GM18507 (cell line): ENCODE measurements around the gene JMJD6.

Experiments used
- DNase-seq: peaks from one replicate; pipeline ENCODE4 v3.0.0; 2011; ENCODE audit warnings: low read depth; ENCODE audit not compliant: insufficient read length; ENCODE audit errors: extremely low spot score
- FAIRE-seq: peaks from 2 replicates; lab custom pipeline; 2011; peaks lifted over from hg19 to GRCh38; lab: Jason Lieb, UNC

JMJD6 gene

DNA sequence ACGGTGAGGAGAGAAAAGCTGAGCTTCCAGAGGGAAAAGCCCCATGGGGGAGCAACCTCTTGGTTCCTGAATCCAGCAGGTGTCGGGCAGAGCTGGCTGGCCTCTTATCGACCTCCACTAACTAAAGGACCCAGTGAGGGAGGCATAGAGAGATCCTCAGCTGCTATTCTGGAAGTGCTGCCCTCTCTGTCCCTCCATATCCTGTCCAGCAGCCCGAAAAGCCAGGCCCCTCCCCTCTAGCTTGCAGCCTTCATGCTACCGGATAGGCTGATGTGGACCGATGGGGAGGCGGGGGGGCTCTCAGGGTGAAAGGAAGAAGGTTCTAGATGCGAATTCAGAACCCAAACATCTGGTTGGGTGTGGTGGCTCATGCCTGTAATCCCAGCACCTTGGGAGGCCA lies 40.6 kb downstream of the JMJD6 start:
- DNase-seq = no peak
- no peak for FAIRE-seq

DNA sequence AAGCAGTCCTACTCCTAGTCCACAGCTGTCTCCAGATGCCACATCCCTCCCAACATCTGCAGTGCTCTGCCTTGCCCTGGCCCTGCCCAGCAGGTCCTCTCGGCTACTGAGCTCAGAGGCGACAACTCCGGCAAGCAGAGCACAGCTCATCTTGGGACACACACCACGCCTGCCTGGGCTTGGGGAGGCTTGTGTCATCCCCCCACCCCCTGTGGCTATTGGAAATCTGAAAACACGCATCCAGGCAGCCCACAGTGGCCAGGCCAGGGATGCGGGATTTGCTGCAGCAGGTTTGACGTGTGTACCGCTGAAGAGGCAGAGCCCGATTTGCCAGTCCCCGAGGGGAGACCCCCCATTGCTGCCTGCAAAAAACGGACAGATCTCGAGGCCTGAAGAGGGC lies 41.0 kb downstream of the JMJD6 start:
- FAIRE-seq = no peak
- DNase-seq = no peak

DNA sequence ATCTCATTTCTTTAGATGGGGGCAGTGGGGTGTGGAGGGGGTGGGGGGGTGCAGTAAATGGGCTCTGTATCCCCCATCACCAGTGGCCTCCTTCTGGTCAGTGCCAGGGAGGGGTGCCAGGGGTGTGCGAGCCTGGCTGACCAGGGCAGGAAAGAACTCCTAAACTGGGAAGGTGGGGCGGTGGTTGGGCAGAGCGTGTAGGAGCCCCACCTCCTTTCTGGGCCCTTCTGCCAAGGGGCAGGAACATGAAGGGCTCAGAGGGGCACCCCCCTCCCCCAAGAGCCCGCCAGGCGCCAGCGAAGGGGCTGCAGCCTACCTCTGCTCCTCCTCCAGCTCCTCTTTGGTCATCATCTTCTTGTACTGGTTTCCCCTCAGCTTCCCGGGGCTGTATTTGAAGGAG lies 41.6 kb downstream of the JMJD6 start:
- DNase-seq = no peak
- no peak for FAIRE-seq

DNA sequence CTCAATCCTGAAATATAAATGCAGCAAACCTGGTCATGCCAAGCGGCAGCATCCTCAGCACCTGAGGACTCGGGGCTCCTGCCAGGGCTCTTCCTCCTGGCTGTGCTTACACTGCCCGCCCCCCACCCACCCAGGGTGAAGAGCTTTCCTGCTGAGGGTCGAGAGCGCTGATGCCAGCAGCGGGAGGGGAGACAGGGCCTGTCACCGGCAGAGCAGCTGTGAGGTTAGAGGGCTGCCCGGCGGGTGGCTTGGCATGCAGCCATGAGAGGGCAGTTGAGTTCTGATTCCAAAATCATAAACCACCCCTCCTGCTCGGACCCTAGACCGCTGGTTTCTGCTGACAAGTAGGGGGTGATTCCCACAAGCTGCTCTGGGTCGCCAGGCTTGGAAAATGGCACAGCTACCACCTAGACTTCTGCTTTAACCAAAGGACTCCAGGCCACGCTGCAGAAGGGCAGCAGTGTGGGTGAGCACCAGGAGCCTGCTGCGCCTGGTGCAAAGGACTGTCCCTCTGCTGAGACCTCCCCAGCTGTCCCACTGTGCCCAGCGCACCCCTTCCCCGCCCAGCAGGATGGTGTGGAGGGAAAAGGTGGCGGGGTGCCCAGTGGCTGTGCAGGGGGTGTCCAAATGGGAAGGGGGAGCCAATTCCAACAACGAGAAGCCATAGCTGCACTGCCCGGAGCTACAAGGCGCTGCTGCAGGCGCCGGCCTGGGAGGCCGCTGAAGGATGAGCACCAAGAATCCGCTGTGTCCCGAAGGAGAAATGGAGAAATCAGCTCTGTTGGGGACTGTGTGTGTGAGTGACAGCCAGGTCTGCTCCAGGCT lies 42.3 kb downstream of the JMJD6 start:
- FAIRE-seq = no peak
- no peak for DNase-seq

DNA sequence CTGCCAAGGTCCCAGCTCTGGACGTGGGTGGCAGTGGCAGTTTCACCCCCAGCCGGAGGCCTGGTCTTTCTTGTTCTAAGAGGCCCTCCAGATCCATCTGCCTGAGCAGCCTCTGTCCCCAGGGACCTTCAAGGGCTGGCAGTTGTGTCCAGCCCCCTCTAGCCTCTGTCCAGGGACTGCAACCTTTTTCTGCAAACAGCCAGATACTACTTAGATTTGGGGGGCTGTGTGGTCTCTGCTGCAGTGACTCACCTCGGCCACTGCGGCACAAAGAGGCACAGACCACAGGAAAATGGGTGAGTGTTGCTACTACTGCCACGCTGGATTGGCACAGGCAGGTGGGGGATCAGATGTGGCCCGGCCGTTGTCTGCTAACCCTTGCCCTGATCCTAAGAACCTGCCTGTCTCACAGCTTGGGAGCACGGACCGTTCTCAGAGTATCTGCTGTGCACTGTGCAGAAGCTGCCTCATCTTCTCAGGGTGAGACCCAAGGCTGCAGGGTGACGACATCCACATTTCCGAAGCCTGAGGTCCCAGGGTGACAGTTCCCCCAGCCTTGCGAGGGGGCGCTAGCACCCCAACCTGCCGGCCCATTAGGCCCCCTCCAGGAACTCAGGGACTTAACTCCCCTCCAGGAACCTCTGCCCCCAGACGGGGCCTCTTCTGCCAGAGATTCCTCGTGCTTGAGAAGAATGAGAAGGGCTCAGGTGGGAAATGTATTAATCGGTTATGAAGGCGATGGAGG lies 43.2 kb downstream of the JMJD6 start:
- DNase-seq = no peak
- no peak for FAIRE-seq

DNA sequence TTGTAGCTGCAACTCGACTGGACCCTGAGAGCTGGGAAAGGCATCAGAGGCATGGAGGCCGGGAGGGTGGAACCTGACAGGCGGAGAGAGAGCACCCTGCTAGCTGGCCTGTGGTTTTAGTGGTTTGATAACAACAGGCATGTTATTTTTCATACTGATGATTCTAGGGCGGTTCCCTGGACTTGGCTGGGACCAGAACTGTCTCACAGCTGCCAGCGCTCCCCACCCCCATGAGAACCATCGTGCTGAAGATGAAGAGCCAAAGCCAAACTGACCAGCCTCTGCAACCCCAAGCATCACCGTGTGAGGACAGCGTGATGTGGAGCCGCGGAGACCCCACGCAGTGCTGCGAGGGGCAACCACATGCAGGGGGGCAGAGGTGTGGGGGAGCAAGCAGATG lies 44.1 kb downstream of the JMJD6 start:
- FAIRE-seq = no peak
- no peak for DNase-seq

DNA sequence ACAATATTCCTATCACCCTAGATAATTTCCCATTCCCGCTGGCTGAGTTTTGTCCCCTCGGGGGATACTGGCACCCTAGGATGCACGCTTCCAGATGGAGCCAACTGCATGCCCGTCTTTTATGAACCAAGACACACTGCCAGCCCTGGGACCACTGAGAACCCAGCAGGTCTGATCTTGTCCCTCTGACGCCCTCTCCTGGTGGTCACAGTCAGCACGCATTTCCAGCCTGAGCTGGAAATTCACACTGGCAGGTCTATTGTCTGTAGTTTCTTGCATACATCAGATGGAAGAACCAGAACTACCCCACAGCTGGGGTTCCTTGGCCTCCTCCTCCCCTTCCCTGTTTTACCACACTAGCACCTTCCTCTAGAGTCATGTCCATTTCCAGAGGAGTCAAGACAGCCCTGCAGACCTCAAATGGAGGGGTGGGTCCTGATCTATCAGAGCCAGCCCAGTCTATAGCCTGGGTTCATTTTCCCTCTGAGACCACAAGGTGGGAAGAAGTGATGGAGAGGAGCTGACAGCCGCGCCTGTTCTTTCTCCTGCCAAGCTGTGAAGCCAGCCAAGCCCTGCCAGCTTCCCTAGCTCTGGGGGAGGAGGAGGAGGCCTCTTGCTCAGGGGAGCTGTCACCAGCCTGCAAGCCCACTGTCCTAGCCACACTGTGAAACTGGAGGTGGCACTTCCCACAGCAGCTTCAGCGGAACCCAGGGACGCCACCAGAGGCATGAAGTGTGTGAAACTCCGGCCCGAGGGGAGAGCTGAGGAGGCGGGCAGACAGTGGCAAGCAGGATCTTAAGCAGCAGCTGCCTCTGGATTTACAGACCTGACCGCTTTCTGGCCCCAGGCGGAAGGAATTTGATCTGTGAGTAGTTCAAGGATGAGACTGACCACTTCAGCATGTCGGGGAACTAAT lies 44.9 kb downstream of the JMJD6 start:
- FAIRE-seq (peak; percentile 84), DNase-seq (peak; percentile 32)

DNA sequence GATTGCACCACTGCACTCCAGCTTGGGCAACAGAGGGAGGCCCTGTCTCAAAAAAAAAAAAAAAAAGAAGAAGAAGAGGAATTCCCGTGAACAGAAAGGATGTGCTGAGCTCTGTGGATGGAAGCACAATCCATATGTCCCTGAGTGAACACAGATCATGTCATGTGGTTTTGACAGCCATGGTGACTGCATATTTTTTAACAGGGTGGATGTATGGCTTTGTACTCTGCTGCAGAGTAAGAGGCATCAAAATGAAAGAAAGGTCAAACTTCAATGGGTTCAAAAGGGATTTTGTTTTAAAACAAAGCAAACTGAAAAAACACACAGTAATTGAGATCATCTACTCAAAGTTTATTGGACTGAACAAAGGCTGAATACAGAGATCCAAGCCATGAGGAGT lies 47.2 kb downstream of the JMJD6 start:
- FAIRE-seq (no peak), DNase-seq (no peak)

DNA sequence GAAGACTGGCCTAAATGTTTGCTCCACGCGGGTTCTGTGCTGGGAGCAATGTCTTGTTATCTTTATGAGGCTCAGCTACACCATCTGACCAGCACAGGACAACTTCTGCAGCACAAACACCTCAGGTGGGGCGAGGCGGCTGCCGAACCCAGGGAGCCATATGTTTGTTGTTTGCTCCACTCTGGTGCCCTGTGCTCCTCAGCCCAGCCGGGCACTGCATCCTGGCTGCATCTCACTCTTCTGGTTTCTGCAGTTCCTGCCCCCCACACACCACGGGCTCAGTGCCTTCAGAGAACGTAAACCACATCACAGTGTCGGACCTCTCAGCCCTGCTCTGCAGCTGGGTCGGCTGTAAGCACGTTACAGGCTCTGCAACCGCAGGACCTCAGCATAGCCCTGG lies 48.1 kb downstream of the JMJD6 start:
- DNase-seq (no peak), FAIRE-seq (no peak)

DNA sequence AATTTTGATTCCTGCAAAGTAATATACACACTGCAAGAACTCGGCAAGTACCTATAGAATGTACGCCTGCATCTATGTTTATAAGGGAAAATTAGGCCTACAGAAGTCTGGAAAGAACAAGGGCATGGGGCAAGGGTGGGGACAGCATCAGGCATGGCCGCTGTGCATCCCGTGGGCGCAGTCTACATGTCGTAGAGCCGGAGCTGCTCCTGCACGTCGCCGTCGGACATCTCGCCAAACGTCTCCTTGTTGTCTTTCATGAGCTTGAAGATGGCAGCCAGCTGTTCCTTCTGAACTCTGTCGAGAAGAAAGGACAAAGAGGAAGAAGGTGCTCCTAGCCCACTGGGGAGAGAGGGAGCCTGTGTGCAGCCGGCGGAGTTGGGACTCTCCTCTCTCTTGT lies 49.0 kb downstream of the JMJD6 start:
- FAIRE-seq (no peak), DNase-seq (no peak)

DNA sequence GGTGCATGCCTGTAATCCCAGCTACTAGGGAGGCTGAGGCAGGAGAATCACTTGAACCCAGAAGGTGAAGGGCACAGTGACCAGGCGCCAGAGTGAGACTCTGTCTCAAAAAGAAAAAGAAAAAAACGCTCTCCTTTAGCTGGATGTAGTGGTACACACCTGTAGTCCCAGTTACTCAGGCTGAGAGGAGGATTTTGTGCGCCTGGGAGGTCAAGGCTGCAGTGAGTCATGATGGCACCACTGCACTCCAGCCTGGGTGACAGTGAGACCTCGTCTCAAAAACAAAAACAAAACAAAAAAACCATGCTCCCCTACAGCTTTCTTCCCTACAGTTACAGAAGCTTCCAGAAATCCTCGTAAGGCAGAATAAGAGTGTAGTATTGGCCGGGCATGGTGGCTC lies 49.8 kb downstream of the JMJD6 start:
- DNase-seq (no peak), FAIRE-seq (no peak)

DNA sequence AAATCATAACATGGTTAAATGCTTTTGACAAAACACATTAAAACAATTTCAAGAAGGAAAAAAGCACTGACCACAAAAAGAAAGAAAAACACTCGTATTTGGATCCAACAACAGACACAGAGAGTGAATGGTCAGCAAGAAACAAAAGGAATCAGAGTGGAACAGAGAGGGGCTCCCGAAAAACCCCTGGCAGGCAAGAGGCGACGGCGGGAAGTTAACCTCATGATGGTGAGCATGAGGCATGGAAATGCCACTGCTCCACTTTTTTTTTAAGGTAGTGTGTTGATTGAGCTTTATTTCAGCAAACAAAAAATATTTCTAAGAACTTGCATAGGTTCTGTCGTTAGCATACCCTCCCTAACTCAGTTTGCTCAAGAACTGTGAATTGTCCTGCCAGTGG lies 50.8 kb downstream of the JMJD6 start:
- no peak for DNase-seq
- FAIRE-seq = no peak

DNA sequence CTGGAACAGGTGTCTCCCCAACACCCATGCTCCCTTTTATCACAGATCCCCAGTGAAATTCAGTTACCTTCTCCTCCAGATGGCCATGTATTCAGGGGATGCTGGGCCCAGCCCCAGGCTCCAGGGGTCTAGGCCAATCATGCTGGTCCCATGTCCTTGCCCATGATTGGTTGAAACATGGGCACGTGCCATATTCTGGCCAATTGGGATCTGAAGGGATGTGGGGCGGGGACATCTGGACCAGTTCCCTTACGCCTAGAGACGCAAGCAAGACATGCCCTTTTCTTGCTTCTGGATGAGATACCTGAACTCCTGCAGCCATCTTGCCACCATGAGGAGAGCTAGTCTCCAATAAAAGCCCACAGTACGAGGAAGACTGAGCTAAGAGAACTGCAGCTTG lies 51.8 kb downstream of the JMJD6 start:
- DNase-seq (no peak), FAIRE-seq (no peak)

DNA sequence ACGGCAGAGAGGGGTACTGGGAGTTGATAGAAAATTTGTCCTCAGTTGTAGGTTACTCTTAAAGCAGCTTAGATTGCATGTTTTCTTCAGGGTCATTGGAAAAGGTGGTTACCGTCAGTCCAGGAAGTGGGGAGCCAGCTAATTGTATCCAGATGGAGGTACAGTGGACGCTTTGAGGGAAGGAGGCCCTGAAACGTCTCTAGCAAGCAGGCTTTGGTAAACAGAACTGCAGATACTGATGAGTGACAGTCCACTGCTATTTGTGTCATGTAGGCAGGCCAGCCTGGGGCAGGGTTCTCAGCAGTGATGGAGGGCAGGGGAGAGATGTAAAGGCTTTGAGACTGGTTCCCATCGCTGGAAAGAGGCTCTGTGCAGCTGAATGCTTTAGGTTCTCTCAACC lies 52.7 kb downstream of the JMJD6 start:
- no peak for DNase-seq
- FAIRE-seq = no peak

DNA sequence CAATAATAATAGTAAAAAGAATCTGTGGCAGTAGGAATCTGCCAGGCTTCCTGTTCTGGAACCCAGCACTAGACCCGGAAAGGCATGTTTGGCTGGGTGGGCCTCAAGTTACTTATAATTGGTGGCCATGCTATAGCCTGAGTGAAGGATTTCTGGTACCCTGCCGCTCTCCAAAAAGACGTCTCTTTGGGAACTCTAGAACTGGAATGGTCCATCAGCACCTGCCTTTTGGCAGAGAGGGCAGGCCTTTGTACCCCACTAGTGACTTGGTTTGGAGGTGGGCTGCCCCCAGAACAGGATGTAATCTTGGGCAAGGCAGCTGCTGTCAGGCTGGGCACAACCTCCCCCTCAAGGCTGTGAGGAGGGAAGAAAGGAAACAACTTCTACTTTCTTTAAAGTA lies 53.5 kb downstream of the JMJD6 start:
- FAIRE-seq = no peak
- DNase-seq = no peak

DNA sequence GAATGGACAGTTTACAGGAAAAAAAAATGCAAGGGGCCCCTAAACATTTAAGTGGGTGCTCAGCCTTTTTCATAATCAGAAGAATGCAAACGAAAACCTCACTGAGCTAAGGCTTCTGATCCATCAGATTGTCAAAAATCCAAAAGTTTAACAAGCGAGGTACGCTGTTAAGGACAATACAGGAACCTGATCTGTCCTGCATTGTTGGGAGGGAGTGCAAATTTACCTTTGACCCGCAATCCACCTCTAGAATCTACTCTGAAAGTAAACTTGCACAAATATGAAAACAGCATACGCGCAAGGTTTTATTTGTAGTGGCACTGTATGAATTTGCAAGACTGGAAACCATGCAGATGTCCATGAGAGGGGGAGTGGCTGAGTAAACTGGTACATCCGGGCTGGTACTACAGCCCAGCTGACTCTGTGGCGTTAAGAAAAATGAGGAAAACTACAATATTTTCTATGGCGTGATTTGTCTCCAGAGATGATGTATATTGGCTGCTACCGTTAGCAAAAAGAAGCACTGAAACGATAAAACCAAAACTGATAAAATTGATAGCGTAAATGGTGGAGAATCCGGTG lies 54.0 kb downstream of the JMJD6 start:
- DNase-seq (no peak), FAIRE-seq (no peak)

DNA sequence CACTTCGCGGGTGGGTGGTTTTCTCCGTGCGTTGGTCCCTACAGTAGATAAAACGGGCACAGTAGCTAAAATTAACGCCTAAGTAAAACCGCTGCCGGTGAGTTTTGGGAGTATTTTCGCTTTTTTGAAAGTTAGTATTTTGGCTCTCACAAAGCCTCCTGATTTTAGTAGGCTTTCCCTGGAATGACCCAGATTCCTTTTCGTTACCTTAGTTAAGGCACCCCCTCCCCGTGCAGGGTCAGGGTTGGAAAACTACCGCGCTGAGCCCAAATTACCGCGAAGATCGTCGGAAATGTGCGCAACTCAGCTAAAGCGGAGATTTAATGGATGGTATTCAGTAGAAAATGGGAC lies 54.5 kb downstream of the JMJD6 start:
- FAIRE-seq (no peak), DNase-seq (no peak)

DNA sequence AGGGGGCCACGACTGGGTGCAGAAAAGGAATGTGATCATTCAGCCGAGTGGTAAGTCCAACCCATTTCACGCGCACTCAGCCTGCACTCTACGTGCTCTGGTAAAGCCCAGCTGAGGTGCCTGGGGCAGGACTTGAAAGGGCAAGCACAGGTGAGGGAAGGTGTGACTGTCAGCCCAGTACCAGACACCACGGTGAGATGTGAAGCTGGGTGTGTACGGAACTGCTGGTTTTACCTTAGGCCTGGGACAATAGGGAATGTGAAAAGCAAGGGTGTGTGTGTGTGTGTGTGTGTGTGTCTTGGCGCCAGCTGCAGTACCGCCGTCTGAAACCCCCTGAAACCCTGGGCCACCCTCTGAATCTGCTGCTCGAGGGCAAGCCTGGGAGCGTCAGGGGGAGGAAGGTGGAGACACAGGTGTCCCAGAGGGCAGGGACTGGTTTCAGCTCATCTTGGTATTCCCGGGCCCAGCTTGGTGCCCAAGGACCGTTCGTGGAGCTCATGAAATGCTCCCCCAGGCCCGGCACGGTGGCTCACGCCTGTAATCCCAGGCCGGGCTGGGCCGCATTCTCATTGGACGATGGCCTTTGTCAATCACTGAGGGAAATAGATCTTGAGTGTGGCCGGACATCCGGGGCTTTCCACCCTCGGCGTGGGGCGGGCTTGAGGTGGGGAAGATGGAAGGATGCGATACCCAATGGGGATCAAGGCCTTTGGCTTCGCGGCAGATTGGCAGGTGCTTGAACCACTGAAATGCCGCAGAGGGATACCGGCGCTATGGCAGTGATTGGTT lies 55.1 kb downstream of the JMJD6 start:
- DNase-seq (peak; percentile 97), FAIRE-seq (peak; percentile 98)

DNA sequence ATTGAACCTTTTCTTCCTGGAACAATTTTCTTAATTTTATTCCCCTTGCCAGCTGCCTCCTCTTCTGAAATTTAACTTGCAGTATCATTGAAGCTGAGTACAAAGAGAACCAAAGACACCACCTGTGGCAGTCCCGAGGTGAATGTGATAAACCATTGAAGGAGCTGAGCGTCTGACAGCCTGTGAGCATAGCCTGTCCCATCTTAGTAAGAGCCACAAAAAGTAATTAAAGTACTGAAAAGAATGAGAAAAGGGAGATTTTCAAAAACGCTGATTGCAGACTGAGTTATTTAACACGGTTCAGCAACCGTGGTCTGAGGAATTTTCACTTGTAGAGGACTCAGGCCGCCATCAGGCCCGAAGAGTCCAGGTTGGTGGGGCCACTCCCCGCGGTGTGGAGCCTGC lies 55.7 kb downstream of the JMJD6 start:
- no peak for FAIRE-seq

More for the DNA sequence above, 55.7 kb downstream of the JMJD6 start:
- DNase-seq = no peak
